KMS-11 (cell line): Measurements from ENCODE around the gene ADNP2.

Source experiments
- H2AFZ ChIP-seq: fragments of 200-600 bp; sonication (generic); 2 replicates; pipeline ENCODE4 v1.6.1; 2016; ENCODE audit warnings: antibody characterized with exemption, mixed run types, low read depth
- H3K27ac ChIP-seq: fragments of 200-600 bp; sonication (generic); 2 replicates; pipeline ENCODE4 v1.6.1; 2016; ENCODE audit warnings: mild to moderate bottlenecking, mixed run types
- H3K27me3 ChIP-seq: fragments of 200-600 bp; sonication (generic); 2 replicates; pipeline ENCODE4 v1.6.1; 2017; ENCODE audit warnings: mild to moderate bottlenecking, low read depth, mixed run types, moderate library complexity; ENCODE audit not compliant: insufficient read depth
- H3K36me3 ChIP-seq: fragments of 200-600 bp; sonication (generic); 2 replicates; pipeline ENCODE4 v1.6.1; 2017; ENCODE audit warnings: mild to moderate bottlenecking, mixed run types; ENCODE audit not compliant: insufficient read depth
- H3K4me1 ChIP-seq: fragments of 200-600 bp; sonication (generic); 2 replicates; pipeline ENCODE4 v1.6.1; 2016; ENCODE audit warnings: mild to moderate bottlenecking, low read depth, mixed run types; ENCODE audit not compliant: poor library complexity, severe bottlenecking
- H3K4me2 ChIP-seq: fragments of 200-600 bp; sonication (generic); 2 replicates; pipeline ENCODE4 v1.7.0; 2016; ENCODE audit warnings: mild to moderate bottlenecking, mixed run types
- H3K4me3 ChIP-seq: fragments of 200-600 bp; sonication (generic); IDR thresholded peaks from 2 replicates; pipeline ENCODE4 v1.6.1; 2017; ENCODE audit warnings: low read depth, low read length, mixed read lengths; ENCODE audit not compliant: insufficient read depth
- H3K79me2 ChIP-seq: fragments of 200-600 bp; sonication (generic); 2 replicates; pipeline ENCODE4 v1.6.1; 2016; ENCODE audit warnings: low read depth, mixed run types; ENCODE audit not compliant: insufficient read depth
- H3K9ac ChIP-seq: fragments of 200-600 bp; sonication (generic); 2 replicates; pipeline ENCODE4 v1.6.1; 2016; ENCODE audit warnings: mild to moderate bottlenecking, mixed run types
- H4K20me1 ChIP-seq: fragments of 200-600 bp; sonication (generic); 2 replicates; pipeline ENCODE4 v1.6.1; 2016; ENCODE audit warnings: mild to moderate bottlenecking, mixed run types; ENCODE audit not compliant: insufficient read depth
- TF ChIP-seq, protein P1 (sequence below): fragments of 200-600 bp; sonication (generic); conservative IDR thresholded peaks from 2 replicates; pipeline ENCODE4 v1.6.1; 2017; ENCODE audit warnings: low read depth, mild to moderate bottlenecking, antibody characterized with exemption, low read length, moderate library complexity, mixed read lengths

ADNP2 gene

GRCh38 chr18:80074183-80074582 lies 34.9 kb upstream of the ADNP2 start:
- H3K79me2 ChIP-seq: no peaks in the 10 kb centered on the region
- no peak overlapping the region for H3K9ac ChIP-seq
- H2AFZ ChIP-seq: no peak overlapping the region
- H3K27ac ChIP-seq: no peak overlapping the region
- no peaks in the 10 kb centered on the region for H3K27me3 ChIP-seq
- no peaks in the 10 kb centered on the region for H3K36me3 ChIP-seq
- no peaks in the 10 kb centered on the region for H4K20me1 ChIP-seq
- TF ChIP-seq, protein P1, sequence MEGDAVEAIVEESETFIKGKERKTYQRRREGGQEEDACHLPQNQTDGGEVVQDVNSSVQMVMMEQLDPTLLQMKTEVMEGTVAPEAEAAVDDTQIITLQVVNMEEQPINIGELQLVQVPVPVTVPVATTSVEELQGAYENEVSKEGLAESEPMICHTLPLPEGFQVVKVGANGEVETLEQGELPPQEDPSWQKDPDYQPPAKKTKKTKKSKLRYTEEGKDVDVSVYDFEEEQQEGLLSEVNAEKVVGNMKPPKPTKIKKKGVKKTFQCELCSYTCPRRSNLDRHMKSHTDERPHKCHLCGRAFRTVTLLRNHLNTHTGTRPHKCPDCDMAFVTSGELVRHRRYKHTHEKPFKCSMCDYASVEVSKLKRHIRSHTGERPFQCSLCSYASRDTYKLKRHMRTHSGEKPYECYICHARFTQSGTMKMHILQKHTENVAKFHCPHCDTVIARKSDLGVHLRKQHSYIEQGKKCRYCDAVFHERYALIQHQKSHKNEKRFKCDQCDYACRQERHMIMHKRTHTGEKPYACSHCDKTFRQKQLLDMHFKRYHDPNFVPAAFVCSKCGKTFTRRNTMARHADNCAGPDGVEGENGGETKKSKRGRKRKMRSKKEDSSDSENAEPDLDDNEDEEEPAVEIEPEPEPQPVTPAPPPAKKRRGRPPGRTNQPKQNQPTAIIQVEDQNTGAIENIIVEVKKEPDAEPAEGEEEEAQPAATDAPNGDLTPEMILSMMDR: no peak
- no peak overlapping the region for H3K4me2 ChIP-seq
- H3K4me1 ChIP-seq: no peaks in the 10 kb centered on the region
- no peak overlapping the region for H3K4me3 ChIP-seq

GRCh38 chr18:80074697-80075096 lies 34.4 kb upstream of the ADNP2 start:
- Histone ChIP-seq H3K27me3 (no peaks in the 10 kb centered on the region), H3K4me2 (no peak overlapping the region), H3K4me3 (no peak overlapping the region), H3K4me1 (no peaks in the 10 kb centered on the region), H2AFZ (no peak overlapping the region), H4K20me1 (no peaks in the 10 kb centered on the region), H3K36me3 (no peaks in the 10 kb centered on the region), H3K79me2 (no peaks in the 10 kb centered on the region), H3K27ac (no peak overlapping the region), H3K9ac (no peak overlapping the region)
- TF ChIP-seq, protein P1: no peak

DNA sequence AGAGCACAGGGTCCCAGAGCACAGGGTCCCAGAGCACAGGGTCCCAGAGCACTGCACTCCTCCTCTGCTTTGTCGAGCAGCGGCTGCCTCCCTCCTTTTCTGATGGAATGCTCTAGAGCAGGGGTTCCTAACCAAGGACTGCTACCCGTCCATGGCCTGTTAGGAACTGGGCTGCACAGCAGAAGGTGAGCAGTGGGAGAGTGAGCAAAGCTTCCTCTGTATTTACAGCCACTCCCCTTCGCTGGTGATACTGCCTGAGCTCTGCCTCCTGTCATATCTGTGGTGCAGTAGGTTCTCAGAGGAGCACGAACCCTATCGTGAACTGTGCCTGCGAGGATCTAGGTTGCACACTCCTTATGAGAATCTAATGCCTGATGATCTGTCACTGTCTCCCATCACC lies 33.1 kb upstream of the ADNP2 start:
- no peak overlapping the region for H3K9ac ChIP-seq
- H3K4me3 ChIP-seq: no peak overlapping the region
- H3K4me1 ChIP-seq: no peaks in the 10 kb centered on the region
- no peak overlapping the region for H3K27ac ChIP-seq
- no peak overlapping the region for H2AFZ ChIP-seq
- no peak overlapping the region for H3K4me2 ChIP-seq
- H3K36me3 ChIP-seq: no peaks in the 10 kb centered on the region
- no peaks in the 10 kb centered on the region for H3K79me2 ChIP-seq
- H4K20me1 ChIP-seq: no peaks in the 10 kb centered on the region
- TF ChIP-seq, protein P1: no peak
- H3K27me3 ChIP-seq: no peaks in the 10 kb centered on the region

DNA sequence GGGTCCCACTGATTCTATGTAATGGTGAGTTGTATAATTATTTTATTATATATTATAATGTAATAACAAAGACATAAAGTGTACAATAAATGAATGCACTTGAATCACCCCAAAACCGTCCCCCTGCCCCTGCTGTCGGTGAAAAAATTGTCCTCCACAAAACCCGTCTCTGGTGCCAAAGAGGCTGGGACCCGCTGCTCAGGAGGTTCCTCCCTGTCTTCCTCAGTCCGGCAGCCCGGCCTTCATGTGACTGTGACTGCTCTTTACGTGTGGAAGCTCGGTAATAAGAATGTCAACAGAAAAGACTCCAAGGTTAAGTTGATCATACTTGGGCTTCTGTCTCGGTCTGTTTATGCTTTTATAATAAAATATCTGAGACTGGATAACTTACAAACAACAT lies 32.7 kb upstream of the ADNP2 start:
- Histone ChIP-seq H3K79me2 (no peaks in the 10 kb centered on the region), H3K36me3 (no peaks in the 10 kb centered on the region), H3K27me3 (no peaks in the 10 kb centered on the region), H3K4me1 (no peaks in the 10 kb centered on the region), H3K27ac (no peak overlapping the region), H3K9ac (no peak overlapping the region), H4K20me1 (no peaks in the 10 kb centered on the region), H3K4me2 (no peak overlapping the region), H3K4me3 (no peak overlapping the region), H2AFZ (no peak overlapping the region)
- TF ChIP-seq, protein P1: no peak
